Neural cell (in vitro differentiated cells): ENCODE data around the gene MPHOSPH9. TPM values are rescaled to one million over a fixed set of nuclear protein-coding genes. Genes with fewer than 3 reads are reported as not detected.
A peak's percentile ranks its signal among the peaks of the same experiment; 100 is the strongest.

Experiments used
- H2AFZ ChIP-seq: fragments of 200-600, 300-800 bp; sonication (generic), shearing (Covaris generic); 2 replicates; pipeline ENCODE4 v1.6.0; 2014; ENCODE audit warnings: low read depth, mild to moderate bottlenecking, antibody characterized with exemption, low read length, moderate library complexity
- H3F3A ChIP-seq: fragments of 200-600 bp; shearing (Covaris generic); 2 replicates; pipeline ENCODE4 v1.6.1; 2016; ENCODE audit warnings: mild to moderate bottlenecking, moderate library complexity, mixed read lengths, antibody characterized with exemption, low read length; ENCODE audit not compliant: insufficient read depth, poor library complexity, severe bottlenecking
- H3K27ac ChIP-seq: fragments of 200-600, 300-800 bp; sonication (generic), shearing (Covaris generic); 2 replicates; pipeline ENCODE4 v1.5.1; 2014; ENCODE audit warnings: mild to moderate bottlenecking, low read length, moderate library complexity
- H3K27me3 ChIP-seq: fragments of 300-800, 200-600 bp; sonication (generic), shearing (Covaris generic); 2 replicates; pipeline ENCODE4 v1.6.0; 2014; ENCODE audit warnings: mild to moderate bottlenecking, low read depth, low read length, moderate library complexity; ENCODE audit not compliant: insufficient read depth
- H3K36me3 ChIP-seq: fragments of 300-800, 200-600 bp; sonication (generic), shearing (Covaris generic); 2 replicates; pipeline ENCODE4 v1.5.1; 2014; ENCODE audit warnings: mild to moderate bottlenecking, antibody characterized with exemption, low read length, moderate library complexity; ENCODE audit not compliant: insufficient read depth
- H3K4me2 ChIP-seq: fragments of 300-800, 200-600 bp; sonication (generic), shearing (Covaris generic); 2 replicates; pipeline ENCODE4 v1.6.0; 2014; ENCODE audit warnings: mild to moderate bottlenecking, low read length
- H3K4me3 ChIP-seq: fragments of 300-800, 200-600 bp; sonication (generic), shearing (Covaris generic); 2 replicates; pipeline ENCODE4 v1.5.1; 2014; ENCODE audit warnings: mild to moderate bottlenecking, low read length, moderate library complexity
- H3K79me2 ChIP-seq: fragments of 200-600 bp; shearing (Covaris generic); replicated peaks from 2 replicates; pipeline ENCODE4 v1.6.0; 2014; ENCODE audit warnings: mild to moderate bottlenecking, low read length, moderate library complexity; ENCODE audit not compliant: insufficient read depth
- H3K9ac ChIP-seq: fragments of 300-800, 200-600 bp; sonication (generic), shearing (Covaris generic); 2 replicates; pipeline ENCODE4 v1.6.1; 2016; ENCODE audit warnings: mild to moderate bottlenecking, low read length, mixed read lengths
- H3K9me2 ChIP-seq: fragments of 200-600 bp; shearing (Covaris generic); 2 replicates; pipeline ENCODE4 v1.6.1; 2016; ENCODE audit warnings: mild to moderate bottlenecking, low read length, mixed read lengths; ENCODE audit not compliant: insufficient read depth
- H3K9me3 ChIP-seq: fragments of 200-600, 300-800 bp; sonication (generic), shearing (Covaris generic); 2 replicates; pipeline ENCODE4 v1.6.1; 2016; ENCODE audit warnings: mild to moderate bottlenecking, mixed run types, low read length, moderate library complexity, mixed read lengths
- H4K20me1 ChIP-seq: fragments of 200-600 bp; shearing (Covaris generic); 2 replicates; pipeline ENCODE4 v1.6.1; 2016; ENCODE audit warnings: mild to moderate bottlenecking, mixed run types; ENCODE audit not compliant: insufficient read depth
- CTCF ChIP-seq: fragments of 450-650 bp; IDR thresholded peaks from 2 replicates; pipeline ENCODE4 v1.5.1; 2014; ENCODE audit warnings: antibody characterized with exemption, mild to moderate bottlenecking, moderate library complexity; ENCODE audit not compliant: poor library complexity, severe bottlenecking
- EP300 ChIP-seq: fragments of 450-650 bp; conservative IDR thresholded peaks from 2 replicates; pipeline ENCODE4 v1.6.1; 2014; ENCODE audit warnings: antibody characterized with exemption, mild to moderate bottlenecking, moderate library complexity; ENCODE audit not compliant: poor library complexity, severe bottlenecking
- EZH2 ChIP-seq: fragments of 200-600, 300-800 bp; shearing (Covaris generic), sonication (generic); IDR thresholded peaks from 2 replicates; pipeline ENCODE4 v1.6.1; 2014; ENCODE audit warnings: antibody characterized with exemption, low read length, borderline replicate concordance, mild to moderate bottlenecking; ENCODE audit not compliant: insufficient read depth, poor library complexity, severe bottlenecking
- MXI1 ChIP-seq: fragments of 450-650 bp; conservative IDR thresholded peaks from 2 replicates; pipeline ENCODE4 v1.6.1; 2014; ENCODE audit warnings: antibody characterized with exemption, mild to moderate bottlenecking; ENCODE audit not compliant: poor library complexity, severe bottlenecking
- POLR2AphosphoS5 ChIP-seq: IDR thresholded peaks from 2 replicates; pipeline ENCODE4 v1.6.1; 2012
- RAD21 ChIP-seq: fragments of 450-650 bp; conservative IDR thresholded peaks from 2 replicates; pipeline ENCODE4 v1.6.1; 2014; ENCODE audit warnings: antibody characterized with exemption, mild to moderate bottlenecking, moderate library complexity
- REST ChIP-seq: IDR thresholded peaks from 2 replicates; pipeline ENCODE4 v1.6.1; 2012; ENCODE audit warnings: borderline replicate concordance
- SMC3 ChIP-seq: fragments of 450-650 bp; conservative IDR thresholded peaks from 2 replicates; pipeline ENCODE4 v1.6.1; 2014; ENCODE audit warnings: antibody characterized with exemption, mild to moderate bottlenecking, moderate library complexity; ENCODE audit not compliant: poor library complexity
- polyA plus RNA-seq: library from polyadenylated mRNA; depleted of rRNA; stranded (reverse); fragments of >200 nt; gene quantifications from 2 replicates; pipeline ENCODE4 v1.2.3, GENCODE V29; 2014

MPHOSPH9 gene
- polyA plus RNA-seq, 1 donor from 2014 or later: 59.1 TPM

DNA sequence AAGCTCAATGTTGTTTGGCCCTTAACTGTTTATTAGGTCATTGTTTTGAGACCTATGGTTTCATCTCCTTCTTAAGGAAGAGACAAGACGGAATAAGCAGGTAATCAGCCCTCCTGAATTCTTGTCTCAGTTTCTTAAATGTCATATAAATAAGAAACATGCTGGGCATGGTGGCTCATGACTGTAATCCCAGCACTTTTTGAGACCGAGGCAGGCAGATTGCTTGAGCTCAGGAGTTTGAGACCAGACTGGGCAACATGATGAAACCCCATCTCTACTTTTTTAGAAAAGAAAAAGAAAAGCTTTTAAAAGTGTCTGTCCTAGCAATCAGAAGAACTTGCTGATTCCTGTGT lies 5.4 kb upstream of the MPHOSPH9 start:
- Histone ChIP-seq H3K27ac (no peak overlapping the region), H3F3A (no peaks in the 10 kb centered on the region), H3K27me3 (no peaks in the 10 kb centered on the region), H3K9ac (no peak overlapping the region), H3K9me3 (no peaks in the 10 kb centered on the region), H3K9me2 (no peaks in the 10 kb centered on the region), H3K79me2 (peaks cover 20% of the 10 kb centered on the region), H3K36me3 (no peaks in the 10 kb centered on the region), H4K20me1 (no peaks in the 10 kb centered on the region), H2AFZ (no peak overlapping the region), H3K4me2 (no peak overlapping the region), H3K4me3 (no peak overlapping the region)
- TF ChIP-seq MXI1 (no peak), RAD21 (no peak), CTCF (peak; percentile 39), REST (no peak), POLR2AphosphoS5 (no peak), SMC3 (no peak), EZH2 (no peak)

- H3K79me2 ChIP-seq: peaks cover 20% of the 10 kb centered on the region
- H3K9me3 ChIP-seq: no peaks in the 10 kb centered on the region
- no peak overlapping the region for H2AFZ ChIP-seq
- no peak overlapping the region for H3K4me2 ChIP-seq
- H3K36me3 ChIP-seq: no peaks in the 10 kb centered on the region
- H4K20me1 ChIP-seq: no peaks in the 10 kb centered on the region
- TF ChIP-seq REST: no peak
- peak; percentile 75 for TF ChIP-seq SMC3
- peak; percentile 80 for TF ChIP-seq CTCF
- no peak for TF ChIP-seq MXI1
- TF ChIP-seq EZH2: no peak
- TF ChIP-seq RAD21: peak; percentile 81
- no peak for TF ChIP-seq EP300
- H3K27ac ChIP-seq: no peak overlapping the region
- H3F3A ChIP-seq: no peaks in the 10 kb centered on the region
- no peak overlapping the region for H3K4me3 ChIP-seq
- H3K27me3 ChIP-seq: no peaks in the 10 kb centered on the region
- H3K9ac ChIP-seq: no peak overlapping the region
- no peaks in the 10 kb centered on the region for H3K9me2 ChIP-seq
These were observed 4.8 kb upstream of the MPHOSPH9 start for GRCh38 chr12:123237646-123238329.
